ENCODE measurements around the gene EXO5. TPM values are rescaled to one million over a fixed set of nuclear protein-coding genes. Genes with fewer than 3 reads are reported as not detected.
A peak's percentile ranks its signal among the peaks of the same experiment; 100 is the strongest.
"Not testable (repeated sequence)": the region's sequence is repeated elsewhere in the genome, so short reads cannot be mapped to it uniquely, and the experiment has no call there.

Gene EXO5
- total RNA-seq, result 3.1 TPM
- long read RNA-seq, partial matches to known transcripts, result 2 of 16 reads
- long read RNA-seq, other reads (novel, unspliced or antisense), result 2 of 16 reads

DNA sequence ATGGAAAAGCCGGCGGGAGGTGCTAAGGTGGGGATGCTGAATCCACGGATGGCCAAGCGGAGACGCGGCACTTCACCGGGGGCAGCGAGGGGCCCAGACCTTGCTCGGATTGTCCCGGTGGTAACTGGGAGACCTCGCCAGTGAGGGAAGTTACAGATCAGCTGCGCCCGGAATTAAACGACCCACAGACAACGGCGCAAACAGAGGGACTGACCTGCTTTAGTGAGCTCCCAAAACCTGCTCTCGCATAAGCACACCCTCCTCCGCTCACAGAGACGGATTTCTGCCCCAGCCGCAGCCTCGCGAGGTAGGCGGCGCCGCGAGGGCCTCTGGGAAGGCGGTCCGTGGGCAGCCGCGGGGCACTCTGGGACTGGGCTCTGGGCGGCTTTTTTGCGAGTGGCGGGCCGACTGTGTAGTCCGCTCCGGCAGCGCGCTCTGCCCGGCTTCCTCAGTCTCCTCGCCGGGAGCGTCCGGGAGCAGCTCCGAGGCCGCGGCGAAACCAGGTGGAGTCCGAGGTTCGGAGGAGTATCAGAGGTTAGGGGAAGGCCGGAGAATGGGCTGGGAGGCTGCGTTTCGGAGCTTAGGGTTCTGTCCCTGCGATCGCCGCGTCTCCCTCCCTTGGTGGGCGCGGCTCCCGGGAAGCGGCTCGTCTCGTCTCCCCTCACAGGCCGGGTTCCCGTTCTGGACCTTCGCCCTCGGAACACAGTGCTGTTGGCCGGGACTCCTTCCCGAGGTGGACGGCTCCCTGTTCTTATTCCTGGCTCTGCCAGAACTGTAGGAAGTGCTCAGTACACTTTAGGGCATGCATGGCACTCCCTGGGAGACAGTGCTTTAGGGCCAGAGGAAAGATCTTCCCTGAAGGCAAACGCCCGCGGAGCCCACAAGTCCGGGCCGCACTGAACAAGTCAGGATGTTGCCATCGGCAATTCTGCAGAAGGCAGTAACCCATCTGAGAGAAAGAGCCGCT lies at the start of gene EXO5:
Gene EXO5 (plus strand): TSS at position 393 of the 967 bp plus-strand sequence. CDS start 5,778 bp downstream, outside the sequence.
- DNase-seq, result peak; percentile 91
- ATAC-seq (ENCODE audit: poor library complexity), result peak; percentile 100
- intact Hi-C loops (cut with DNase I), result no loop called here

DNA sequence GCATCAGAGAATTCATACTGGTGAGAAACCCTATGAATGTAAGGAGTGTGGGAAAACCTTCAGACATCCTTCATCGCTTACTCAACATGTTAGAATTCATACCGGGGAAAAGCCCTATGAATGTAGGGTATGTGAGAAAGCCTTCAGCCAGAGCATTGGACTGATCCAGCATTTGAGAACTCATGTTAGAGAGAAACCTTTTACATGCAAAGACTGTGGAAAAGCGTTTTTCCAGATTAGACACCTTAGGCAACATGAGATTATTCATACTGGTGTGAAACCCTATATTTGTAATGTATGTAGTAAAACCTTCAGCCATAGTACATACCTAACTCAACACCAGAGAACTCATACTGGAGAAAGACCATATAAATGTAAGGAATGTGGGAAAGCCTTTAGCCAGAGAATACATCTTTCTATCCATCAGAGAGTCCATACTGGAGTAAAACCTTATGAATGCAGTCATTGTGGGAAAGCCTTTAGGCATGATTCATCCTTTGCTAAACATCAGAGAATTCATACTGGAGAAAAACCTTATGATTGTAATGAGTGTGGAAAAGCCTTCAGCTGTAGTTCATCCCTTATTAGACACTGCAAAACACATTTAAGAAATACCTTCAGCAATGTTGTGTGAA lies 45.5 kb upstream of the EXO5 start:
- ATAC-seq (ENCODE audit: poor library complexity) (no peak), DNase-seq (no peak)
- intact Hi-C loops (cut with DNase I), result no loop called here

DNA sequence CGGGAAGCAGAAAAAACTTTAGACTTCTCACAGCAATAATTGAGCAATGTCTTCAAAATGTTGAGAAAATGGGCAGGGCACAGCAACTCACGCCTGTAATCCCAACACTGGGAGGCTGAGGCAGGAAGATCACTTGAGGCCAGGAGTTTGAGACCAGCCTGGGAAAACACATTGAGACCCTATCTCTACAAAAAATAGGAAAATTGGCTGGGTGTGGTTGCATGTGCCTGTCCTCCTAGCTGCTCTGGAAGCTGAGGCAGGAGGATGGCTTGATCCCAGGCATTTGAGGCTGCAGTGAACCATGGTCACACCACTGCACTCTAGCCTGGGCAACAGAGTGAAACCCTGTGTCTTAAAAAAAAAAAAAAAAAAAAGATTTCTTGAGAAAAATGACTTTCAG lies 39.2 kb upstream of the EXO5 start:
- DNase-seq (no peak), ATAC-seq (ENCODE audit: poor library complexity) (no peak)
- intact Hi-C loops (cut with DNase I), result no loop called here

- intact Hi-C loops (cut with DNase I), result no loop called here
- no peak for DNase-seq
- no peak for ATAC-seq (ENCODE audit: poor library complexity)
These were observed 33.3 kb upstream of the EXO5 start for GRCh38 chr1:40475268-40475667.

GRCh38 chr1:40476924-40477677 lies 31.5 kb upstream of the EXO5 start, which contains the start of gene ZFP69:
Gene ZFP69 (plus strand): TSS chr1:40477290. CDS start chr1:40479362, 2,072 bp downstream.
- DNase-seq (peak; percentile 89), ATAC-seq (ENCODE audit: poor library complexity) (peak; percentile 98)

GRCh38 chr1:40477678-40478053 lies 30.9 kb upstream of the EXO5 start:
- DNase-seq, result no peak
- peak; percentile 55 for ATAC-seq (ENCODE audit: poor library complexity)
- intact Hi-C loops (cut with DNase I), result no loop called here

More at GRCh38 chr1:40476924-40477677, 31.5 kb upstream of the EXO5 start, which contains the start of gene ZFP69:
- intact Hi-C loops (cut with DNase I), result no loop called here

DNA sequence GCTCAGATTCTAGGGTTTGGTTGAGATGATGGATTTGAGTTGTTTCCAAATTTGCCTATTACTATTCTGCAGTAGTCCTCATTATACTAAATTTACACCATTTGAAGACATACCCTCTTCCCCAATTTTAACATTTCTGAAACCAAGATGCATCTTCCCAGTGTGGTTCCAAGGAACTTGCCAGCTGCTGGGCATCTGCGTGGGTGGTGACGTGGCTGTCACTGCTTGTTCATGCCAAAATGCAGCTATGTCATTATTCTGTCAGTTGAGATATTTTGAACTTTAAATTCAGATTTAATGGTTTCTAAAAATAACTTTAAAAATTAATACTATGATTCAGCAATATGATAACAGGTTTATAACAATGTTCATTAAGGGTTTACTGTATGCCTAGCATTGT lies 30.3 kb upstream of the EXO5 start:
- no peak for DNase-seq
- intact Hi-C loops (cut with DNase I), result no loop called here
- no peak for ATAC-seq (ENCODE audit: poor library complexity)

- DNase-seq, result no peak
- intact Hi-C loops (cut with DNase I), result no loop called here
- ATAC-seq (ENCODE audit: poor library complexity), result no peak
These were observed 29.4 kb upstream of the EXO5 start for GRCh38 chr1:40479156-40479555.

DNA sequence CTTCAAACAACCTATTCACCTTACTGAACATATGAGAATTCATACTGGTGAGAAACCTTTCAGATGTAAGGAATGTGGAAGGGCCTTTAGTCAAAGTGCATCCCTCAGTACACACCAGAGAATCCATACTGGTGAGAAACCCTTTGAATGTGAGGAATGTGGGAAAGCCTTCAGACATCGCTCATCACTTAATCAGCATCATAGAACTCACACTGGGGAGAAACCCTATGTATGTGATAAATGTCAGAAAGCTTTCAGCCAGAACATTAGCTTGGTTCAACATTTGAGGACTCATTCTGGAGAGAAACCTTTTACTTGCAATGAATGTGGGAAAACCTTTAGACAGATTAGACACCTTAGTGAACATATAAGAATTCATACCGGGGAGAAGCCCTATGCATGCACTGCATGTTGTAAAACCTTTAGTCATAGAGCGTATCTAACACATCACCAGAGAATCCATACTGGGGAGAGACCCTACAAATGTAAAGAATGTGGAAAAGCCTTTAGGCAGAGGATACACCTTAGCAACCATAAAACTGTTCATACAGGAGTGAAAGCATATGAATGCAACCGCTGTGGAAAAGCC lies 13.2 kb upstream of the EXO5 start:
- intact Hi-C loops (cut with DNase I), result no loop called here
- DNase-seq (no peak), ATAC-seq (ENCODE audit: poor library complexity) (no peak)

DNA sequence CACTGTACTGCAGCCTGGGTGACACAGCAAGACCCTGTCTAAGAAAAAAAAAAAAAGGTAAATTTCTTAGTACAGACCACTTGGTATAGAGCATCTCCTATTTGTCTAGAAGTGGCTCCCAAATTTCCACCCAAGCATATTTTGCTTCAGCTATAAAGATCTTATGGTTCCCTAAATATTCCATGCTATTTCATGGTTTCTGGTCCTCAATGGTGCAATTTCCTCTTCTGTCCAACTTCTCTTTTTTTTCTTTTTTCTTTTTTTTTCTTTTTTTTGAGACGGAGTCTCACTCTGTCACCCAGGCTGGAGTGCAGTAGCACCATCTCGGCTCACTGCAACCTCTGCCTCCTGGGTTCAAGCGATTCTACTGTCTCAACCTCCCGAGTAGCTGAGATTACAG lies 5.9 kb upstream of the EXO5 start:
- intact Hi-C loops (cut with DNase I); ATAC-seq (ENCODE audit: poor library complexity); DNase-seq: not testable (repeated sequence)

GRCh38 chr1:40507973-40508372 lies 594 bp upstream of the EXO5 start:
- intact Hi-C loops (cut with DNase I), result no loop called here
- ATAC-seq (ENCODE audit: poor library complexity) (no peak), DNase-seq (no peak)

DNA sequence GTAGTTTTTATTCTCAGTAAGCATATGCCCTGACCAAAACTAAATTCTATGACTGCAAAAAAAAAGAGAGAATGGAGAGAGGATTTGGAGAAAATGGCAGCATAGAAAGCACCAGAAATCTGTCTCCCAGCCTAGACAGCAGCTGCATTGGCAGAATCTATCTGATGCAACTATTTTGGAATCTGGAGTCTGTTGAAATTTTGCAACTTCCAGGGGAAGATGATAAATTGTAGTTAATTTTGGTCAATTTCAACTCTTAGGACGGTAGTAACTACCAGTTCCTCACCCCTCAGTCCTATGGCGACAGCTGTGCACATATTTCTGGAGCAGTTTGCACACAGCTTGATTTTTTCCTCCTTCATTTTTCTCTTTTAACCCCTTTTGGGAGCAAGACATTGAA lies 10.9 kb downstream of the EXO5 start:
- intact Hi-C loops (cut with DNase I), result no loop called here
- ATAC-seq (ENCODE audit: poor library complexity), result no peak

GRCh38 chr1:40530735-40531380 lies 22.3 kb downstream of the EXO5 start:
- DNase-seq (no peak), ATAC-seq (ENCODE audit: poor library complexity) (peak; percentile 7)
- intact Hi-C loops (cut with DNase I), result no loop called here

More for the DNA sequence above, 10.9 kb downstream of the EXO5 start:
- DNase-seq, result no peak

DNA sequence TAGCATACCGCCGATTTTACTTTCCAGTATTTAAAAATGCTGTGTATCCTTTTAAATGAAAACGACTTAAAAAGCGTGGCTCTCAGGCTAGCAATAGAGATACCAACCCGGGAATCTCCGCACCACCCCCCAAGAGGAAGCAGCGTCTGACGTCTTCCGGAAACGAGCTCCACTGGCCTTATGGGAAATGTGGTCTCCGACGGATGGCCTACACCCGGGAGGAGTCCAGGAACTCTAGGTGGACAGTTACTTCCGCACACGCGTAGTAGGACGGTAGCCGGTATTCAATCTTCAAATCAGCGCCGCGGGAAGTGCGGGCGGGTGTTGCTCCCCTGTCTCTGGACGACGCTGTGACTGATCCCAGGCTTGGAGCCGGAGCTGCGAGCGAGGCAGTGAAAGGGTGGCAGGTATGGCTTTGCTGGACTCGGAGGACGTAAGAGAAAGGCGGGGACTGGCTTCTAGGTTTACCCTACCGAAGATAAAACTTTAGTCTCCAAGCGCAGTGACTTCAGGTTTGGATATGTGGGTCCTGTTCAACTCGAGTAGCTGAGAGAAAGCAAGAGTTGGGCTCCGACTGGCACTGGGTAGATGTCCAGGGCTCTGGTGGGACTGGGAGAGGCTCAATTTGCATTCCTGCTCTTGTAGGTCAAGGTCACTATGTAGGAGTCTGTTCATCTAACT lies 23.0 kb downstream of the EXO5 start, which contains the start of gene ZNF684:
Gene ZNF684 (plus strand): TSS at position 257 of the 681 bp plus-strand sequence. CDS start 1,530 bp downstream, outside the sequence.
- peak; percentile 89 for DNase-seq
- peak; percentile 100 for ATAC-seq (ENCODE audit: poor library complexity)
- intact Hi-C loops (cut with DNase I), result no loop called here

DNA sequence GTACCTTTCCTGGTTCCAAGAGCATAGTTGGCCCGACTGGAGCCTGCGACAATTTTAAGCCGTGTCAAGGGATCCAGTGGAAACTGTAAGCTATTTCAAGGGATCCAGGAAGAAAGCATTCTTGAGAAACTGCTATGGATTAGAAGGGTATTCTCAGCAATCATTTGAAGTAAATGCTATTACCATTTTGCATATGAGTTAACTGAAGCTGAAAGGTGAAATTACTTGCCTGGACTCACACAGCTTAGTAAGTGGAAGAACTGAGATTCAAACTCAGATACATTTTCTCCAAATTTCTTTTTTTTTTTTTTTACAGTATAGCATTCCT lies 23.5 kb downstream of the EXO5 start:
- no peak for DNase-seq
- no peak for ATAC-seq (ENCODE audit: poor library complexity)
- intact Hi-C loops (cut with DNase I), result no loop called here

GRCh38 chr1:40532844-40533424 lies 24.4 kb downstream of the EXO5 start:
- intact Hi-C loops (cut with DNase I), result no loop called here
- no peak for DNase-seq
- no peak for ATAC-seq (ENCODE audit: poor library complexity)

- ATAC-seq (ENCODE audit: poor library complexity) (no peak), DNase-seq (no peak)
- intact Hi-C loops (cut with DNase I), result no loop called here
These were observed 26.0 kb downstream of the EXO5 start for GRCh38 chr1:40534589-40534988.

All from Right ventricle myocardium superior (tissue), 1 donor.